ENCODE results near the gene SMO. TPM values are rescaled to one million over a fixed set of nuclear protein-coding genes. Genes with fewer than 3 reads are reported as not detected.

SMO gene
- total RNA-seq, 1 experiment from 2014 or later: not detected

DNA sequence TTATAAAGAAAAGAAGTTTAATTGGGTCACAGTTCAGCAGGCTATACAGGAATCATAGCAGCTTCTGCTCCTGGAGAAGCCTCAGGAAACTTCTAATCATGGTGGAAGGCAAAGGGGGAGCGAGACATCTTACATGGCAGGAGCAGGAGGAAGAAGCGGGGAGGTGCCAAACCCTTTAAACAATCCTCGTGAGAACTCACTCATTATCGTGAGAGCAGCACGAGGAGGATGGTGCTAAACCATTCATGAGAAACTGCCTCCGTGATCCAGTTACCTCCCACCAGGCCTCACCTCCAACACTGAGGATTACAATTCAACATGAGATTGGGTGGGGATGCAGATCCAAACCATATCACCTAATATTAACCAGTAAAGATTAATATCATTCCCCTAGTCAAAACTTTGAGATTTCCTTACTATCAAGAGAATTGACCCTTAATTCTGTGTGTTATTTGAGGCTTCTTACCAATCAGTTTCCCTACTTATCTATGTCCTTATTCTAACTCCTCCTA, 1.6 kb upstream of the SMO start:
- H3K4me1 Mint-ChIP-seq (ENCODE audit: insufficient read depth, unreplicated experiment): no peaks in the 10 kb centered on the region
- ChIA-PET POLR2A (no interaction called here), CTCF (interaction anchor here (0.7 to 1.0 kb wide), 2 partner anchors 24 to 247 kb away, joined by 3 read pairs; partner anchors contain the start of gene STRIP2)
- no peak overlapping the region for H3K27ac Mint-ChIP-seq (ENCODE audit: low read depth, unreplicated experiment)
- TF ChIP-seq, protein P1, sequence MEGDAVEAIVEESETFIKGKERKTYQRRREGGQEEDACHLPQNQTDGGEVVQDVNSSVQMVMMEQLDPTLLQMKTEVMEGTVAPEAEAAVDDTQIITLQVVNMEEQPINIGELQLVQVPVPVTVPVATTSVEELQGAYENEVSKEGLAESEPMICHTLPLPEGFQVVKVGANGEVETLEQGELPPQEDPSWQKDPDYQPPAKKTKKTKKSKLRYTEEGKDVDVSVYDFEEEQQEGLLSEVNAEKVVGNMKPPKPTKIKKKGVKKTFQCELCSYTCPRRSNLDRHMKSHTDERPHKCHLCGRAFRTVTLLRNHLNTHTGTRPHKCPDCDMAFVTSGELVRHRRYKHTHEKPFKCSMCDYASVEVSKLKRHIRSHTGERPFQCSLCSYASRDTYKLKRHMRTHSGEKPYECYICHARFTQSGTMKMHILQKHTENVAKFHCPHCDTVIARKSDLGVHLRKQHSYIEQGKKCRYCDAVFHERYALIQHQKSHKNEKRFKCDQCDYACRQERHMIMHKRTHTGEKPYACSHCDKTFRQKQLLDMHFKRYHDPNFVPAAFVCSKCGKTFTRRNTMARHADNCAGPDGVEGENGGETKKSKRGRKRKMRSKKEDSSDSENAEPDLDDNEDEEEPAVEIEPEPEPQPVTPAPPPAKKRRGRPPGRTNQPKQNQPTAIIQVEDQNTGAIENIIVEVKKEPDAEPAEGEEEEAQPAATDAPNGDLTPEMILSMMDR (IDR thresholded peaks at IDR 0.05; ENCODE audit: unreplicated experiment): no peak
- no TSS peak for BruUV-seq (replicated peaks)
- DNase-seq (ENCODE audit: unreplicated experiment): no peak
- peaks cover 38% of the 10 kb centered on the region for H3K27me3 Mint-ChIP-seq (ENCODE audit: insufficient read depth, unreplicated experiment)
- intact Hi-C loops (cut with micrococcal nuclease): no loop called here
- no peaks in the 10 kb centered on the region for H3K36me3 Mint-ChIP-seq (ENCODE audit: insufficient read depth, unreplicated experiment)
- H3K9me3 Mint-ChIP-seq (ENCODE audit: unreplicated experiment): no peaks in the 10 kb centered on the region
- no peak overlapping the region for H3K4me3 Mint-ChIP-seq (ENCODE audit: unreplicated experiment)

DNA sequence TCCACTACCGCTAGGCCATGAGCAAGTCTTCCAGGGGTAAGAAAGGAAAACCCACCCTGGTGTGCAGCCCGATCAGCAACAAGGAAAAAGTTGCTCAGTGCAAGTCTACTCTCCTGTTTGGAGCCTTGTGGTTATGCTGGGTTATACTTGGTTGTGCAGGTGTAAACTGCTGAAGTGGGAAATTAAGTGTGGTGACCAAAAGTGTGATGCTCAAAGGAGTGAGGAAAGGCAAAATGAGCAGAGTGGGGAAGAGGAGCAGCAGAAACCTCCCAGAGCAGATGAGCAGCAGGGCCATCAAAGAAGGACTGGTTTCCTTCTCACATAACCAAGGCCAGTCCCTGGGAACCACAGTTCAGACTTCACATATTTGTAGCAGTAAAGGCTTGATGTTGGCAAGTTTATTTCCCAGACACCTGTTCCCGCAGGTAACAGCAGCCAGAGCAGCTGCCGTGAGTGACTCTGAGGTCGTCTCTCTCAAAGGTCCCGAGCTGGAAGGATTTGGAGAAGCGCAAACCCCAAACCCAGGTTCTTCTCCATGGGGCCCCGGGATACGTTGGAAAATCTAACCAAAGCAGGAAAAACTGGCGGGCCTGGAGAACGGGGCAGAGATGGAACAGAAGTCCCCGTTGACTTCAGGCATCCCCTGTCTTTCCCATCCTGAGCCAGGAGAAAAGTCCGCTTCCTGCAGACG, 607 bp upstream of the SMO start:
- Mint-ChIP-seq H3K4me3 (ENCODE audit: unreplicated experiment) (no peak overlapping the region), H3K4me1 (ENCODE audit: insufficient read depth, unreplicated experiment) (no peaks in the 10 kb centered on the region), H3K9me3 (ENCODE audit: unreplicated experiment) (no peaks in the 10 kb centered on the region), H3K27me3 (ENCODE audit: insufficient read depth, unreplicated experiment) (peaks cover 48% of the 10 kb centered on the region), H3K27ac (ENCODE audit: low read depth, unreplicated experiment) (no peak overlapping the region), H3K36me3 (ENCODE audit: insufficient read depth, unreplicated experiment) (no peaks in the 10 kb centered on the region)
- DNase-seq (ENCODE audit: unreplicated experiment): no peak
- no TSS peak for BruUV-seq (replicated peaks)
- CTCF ChIA-PET: interaction anchor here (0.7 to 1.0 kb wide), 3 partner anchors 23 to 246 kb away, joined by 3 read pairs; partner anchors contain the start of gene STRIP2
- intact Hi-C loops (cut with micrococcal nuclease): no loop called here
- POLR2A ChIA-PET: no interaction called here
- TF ChIP-seq, protein P1 (IDR thresholded peaks at IDR 0.05; ENCODE audit: unreplicated experiment): no peak

DNA sequence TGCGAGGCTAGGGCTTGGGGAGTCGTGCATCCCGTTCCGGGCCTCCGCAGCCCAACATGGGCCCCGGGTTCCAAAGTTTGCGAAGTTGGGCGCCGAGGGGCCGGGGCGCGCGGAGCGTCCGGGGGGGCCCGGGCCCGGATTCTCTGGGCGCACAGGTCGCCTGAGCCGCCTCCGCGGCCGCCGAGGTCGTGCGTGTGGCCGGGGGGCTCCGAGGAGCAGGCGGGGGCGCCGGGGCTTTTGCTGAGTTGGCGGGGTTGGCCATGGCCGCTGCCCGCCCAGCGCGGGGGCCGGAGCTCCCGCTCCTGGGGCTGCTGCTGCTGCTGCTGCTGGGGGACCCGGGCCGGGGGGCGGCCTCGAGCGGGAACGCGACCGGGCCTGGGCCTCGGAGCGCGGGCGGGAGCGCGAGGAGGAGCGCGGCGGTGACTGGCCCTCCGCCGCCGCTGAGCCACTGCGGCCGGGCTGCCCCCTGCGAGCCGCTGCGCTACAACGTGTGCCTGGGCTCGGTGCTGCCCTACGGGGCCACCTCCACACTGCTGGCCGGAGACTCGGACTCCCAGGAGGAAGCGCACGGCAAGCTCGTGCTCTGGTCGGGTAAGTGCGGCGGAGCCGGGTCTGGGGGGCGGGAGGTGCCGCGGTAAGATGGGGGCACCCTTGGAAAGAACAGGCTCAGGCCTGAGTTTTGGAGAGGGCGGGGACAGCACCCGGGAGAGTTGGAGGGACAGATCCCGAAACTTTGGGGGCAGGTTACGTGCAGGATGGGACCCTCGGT, 643 bp downstream of the SMO start:
- DNase-seq (ENCODE audit: unreplicated experiment): no peak
- Mint-ChIP-seq H3K27ac (ENCODE audit: low read depth, unreplicated experiment) (no peak overlapping the region), H3K27me3 (ENCODE audit: insufficient read depth, unreplicated experiment) (peaks cover 52% of the 10 kb centered on the region), H3K4me3 (ENCODE audit: unreplicated experiment) (no peak overlapping the region), H3K36me3 (ENCODE audit: insufficient read depth, unreplicated experiment) (no peaks in the 10 kb centered on the region), H3K4me1 (ENCODE audit: insufficient read depth, unreplicated experiment) (no peaks in the 10 kb centered on the region), H3K9me3 (ENCODE audit: unreplicated experiment) (no peaks in the 10 kb centered on the region)
- intact Hi-C loops (cut with micrococcal nuclease): no loop called here
- TF ChIP-seq, protein P1 (IDR thresholded peaks at IDR 0.05; ENCODE audit: unreplicated experiment): no peak
- no TSS peak for BruUV-seq (replicated peaks)
- CTCF ChIA-PET: no interaction called here
- POLR2A ChIA-PET: no interaction called here

DNA sequence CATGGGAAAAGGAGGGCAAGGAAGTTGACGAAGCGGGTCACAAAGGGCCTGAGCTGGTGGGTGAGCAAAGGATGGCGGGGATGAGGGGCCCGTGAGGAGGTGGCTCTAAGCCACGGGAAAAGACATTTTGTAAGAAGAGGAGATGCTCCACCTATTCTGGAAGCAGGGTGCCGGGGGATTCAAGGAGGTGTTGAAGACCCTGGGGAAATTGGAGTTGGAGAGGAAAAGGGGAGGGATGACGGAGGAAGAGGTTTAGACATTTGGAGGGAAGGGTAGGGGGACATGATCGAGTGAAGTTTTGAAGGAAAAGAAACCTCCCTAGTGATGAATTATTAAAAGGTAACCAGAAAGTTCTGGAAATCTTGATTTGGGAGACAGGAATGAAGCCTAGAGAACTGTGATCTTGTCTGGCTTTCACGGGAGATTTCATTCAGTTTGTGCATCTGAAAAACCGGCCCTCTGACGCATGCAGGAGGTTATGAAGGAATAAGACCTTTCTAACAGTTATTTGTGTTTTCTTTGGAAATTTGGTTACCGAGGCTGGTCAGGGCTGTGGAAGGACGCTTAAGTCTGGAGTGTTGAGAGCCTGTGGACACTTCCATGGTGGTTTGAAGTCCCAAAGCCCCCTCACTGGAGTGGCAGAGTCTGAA, 1.4 kb downstream of the SMO start:
- intact Hi-C loops (cut with micrococcal nuclease): no loop called here
- Mint-ChIP-seq H3K4me1 (ENCODE audit: insufficient read depth, unreplicated experiment) (no peaks in the 10 kb centered on the region), H3K36me3 (ENCODE audit: insufficient read depth, unreplicated experiment) (no peaks in the 10 kb centered on the region), H3K4me3 (ENCODE audit: unreplicated experiment) (no peak overlapping the region), H3K27me3 (ENCODE audit: insufficient read depth, unreplicated experiment) (peaks cover 52% of the 10 kb centered on the region), H3K27ac (ENCODE audit: low read depth, unreplicated experiment) (no peak overlapping the region), H3K9me3 (ENCODE audit: unreplicated experiment) (no peaks in the 10 kb centered on the region)
- BruUV-seq (replicated peaks): no TSS peak
- TF ChIP-seq, protein P1 (IDR thresholded peaks at IDR 0.05; ENCODE audit: unreplicated experiment): no peak
- POLR2A ChIA-PET: no interaction called here
- DNase-seq (ENCODE audit: unreplicated experiment): no peak
- CTCF ChIA-PET: no interaction called here
